ENCODE data around the gene PSMB2. TPM values are rescaled to one million over a fixed set of nuclear protein-coding genes. Genes with fewer than 3 reads are reported as not detected.

PSMB2 gene
- total RNA-seq, 1 donor from 2014 or later, result 39.3 TPM

DNA sequence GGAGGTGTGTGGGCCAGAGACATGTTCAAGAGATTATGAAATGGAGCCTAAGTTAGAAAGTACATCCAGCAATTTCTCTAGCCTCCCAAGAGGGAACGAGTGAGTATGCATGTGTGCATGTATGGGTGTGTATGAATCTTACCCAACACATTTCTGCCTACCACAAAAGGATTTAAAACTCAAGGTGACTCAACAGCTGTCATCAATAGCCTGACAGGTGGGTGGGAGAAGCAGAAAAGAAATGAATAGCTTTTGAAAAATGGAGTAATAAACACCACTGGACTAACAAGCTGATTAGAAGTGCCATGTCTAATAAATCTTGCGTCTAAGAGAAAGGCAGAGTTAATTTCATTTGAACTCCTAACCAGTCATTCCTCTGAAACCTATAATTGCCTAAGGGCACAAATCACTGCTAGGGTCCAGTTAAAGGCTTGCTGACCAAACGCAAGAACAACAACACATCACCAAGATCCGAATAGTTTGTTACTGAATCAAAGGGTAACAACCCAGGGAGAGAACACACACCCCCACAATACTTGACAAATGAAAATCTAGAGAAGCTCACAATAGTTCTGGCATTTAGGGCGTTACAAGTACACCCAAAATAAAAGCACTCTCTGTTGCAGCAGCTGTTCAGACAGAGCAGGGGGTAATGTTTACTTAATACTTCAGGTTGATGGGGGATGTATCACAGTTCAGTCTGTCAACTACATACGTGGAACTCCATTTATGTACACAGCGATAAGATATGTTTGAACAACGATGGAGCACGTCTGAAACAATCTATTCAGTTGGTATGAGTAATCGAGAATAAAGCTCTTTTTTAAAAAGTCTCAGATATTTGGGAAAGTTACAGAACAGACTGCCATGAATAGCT lies 85.5 kb downstream of the PSMB2 start:
- peaks cover 60% of the 10 kb centered on the region for H3K4me1 ChIP-seq
- H3K27me3 ChIP-seq, result no peaks in the 10 kb centered on the region
- peak overlapping the region in 1 of 2 donors; percentile 87 for H3K4me3 ChIP-seq
- H3K36me3 ChIP-seq, result peaks cover 0 to 22% of the 10 kb centered on the region in 2 donors
- H3K27ac ChIP-seq, result peak overlapping the region; percentile 95
- no peaks in the 10 kb centered on the region for H3K9me3 ChIP-seq
- TF ChIP-seq POLR2AphosphoS5 (IDR thresholded peaks at IDR 0.05; ENCODE audit: insufficient read depth in 1 of 2, low read depth in 1 of 2), result peak in 1 of 2 donors; percentile 34
- TF ChIP-seq, protein P1, sequence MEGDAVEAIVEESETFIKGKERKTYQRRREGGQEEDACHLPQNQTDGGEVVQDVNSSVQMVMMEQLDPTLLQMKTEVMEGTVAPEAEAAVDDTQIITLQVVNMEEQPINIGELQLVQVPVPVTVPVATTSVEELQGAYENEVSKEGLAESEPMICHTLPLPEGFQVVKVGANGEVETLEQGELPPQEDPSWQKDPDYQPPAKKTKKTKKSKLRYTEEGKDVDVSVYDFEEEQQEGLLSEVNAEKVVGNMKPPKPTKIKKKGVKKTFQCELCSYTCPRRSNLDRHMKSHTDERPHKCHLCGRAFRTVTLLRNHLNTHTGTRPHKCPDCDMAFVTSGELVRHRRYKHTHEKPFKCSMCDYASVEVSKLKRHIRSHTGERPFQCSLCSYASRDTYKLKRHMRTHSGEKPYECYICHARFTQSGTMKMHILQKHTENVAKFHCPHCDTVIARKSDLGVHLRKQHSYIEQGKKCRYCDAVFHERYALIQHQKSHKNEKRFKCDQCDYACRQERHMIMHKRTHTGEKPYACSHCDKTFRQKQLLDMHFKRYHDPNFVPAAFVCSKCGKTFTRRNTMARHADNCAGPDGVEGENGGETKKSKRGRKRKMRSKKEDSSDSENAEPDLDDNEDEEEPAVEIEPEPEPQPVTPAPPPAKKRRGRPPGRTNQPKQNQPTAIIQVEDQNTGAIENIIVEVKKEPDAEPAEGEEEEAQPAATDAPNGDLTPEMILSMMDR (IDR thresholded peaks at IDR 0.05), result no peak
- no peak for TF ChIP-seq POLR2A (IDR thresholded peaks at IDR 0.05)
- no peak for DNase-seq (ENCODE audit: extremely low spot score in 2 of 2)
- intact Hi-C loops (cut with DNase I), result no loop called here

DNA sequence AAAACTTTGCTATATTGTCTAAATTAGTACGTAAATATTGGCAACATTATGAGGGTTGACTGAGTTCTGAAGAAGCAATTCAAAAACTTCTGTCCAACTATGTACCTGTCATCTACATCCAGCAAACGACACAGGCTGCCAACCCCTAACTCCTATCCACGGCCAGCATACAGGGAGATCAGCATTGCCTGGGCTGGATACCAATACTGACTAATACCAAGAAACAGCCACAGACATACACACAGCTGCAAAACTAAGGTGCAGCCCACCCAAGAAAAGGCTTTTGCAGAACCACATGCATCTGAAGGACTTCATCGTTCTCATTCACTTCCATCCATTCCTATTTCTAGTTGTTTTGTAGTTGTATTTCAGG lies 86.1 kb downstream of the PSMB2 start:
- H3K4me3 ChIP-seq, result no peak overlapping the region
- H3K27ac ChIP-seq, result no peak overlapping the region
- no peaks in the 10 kb centered on the region for H3K9me3 ChIP-seq
- H3K4me1 ChIP-seq, result peaks cover 53% of the 10 kb centered on the region
- peaks cover 0 to 28% of the 10 kb centered on the region in 2 donors for H3K36me3 ChIP-seq
- intact Hi-C loops (cut with DNase I), result no loop called here
- DNase-seq (ENCODE audit: extremely low spot score in 2 of 2), result no peak
- H3K27me3 ChIP-seq, result no peaks in the 10 kb centered on the region
- no peak for TF ChIP-seq POLR2AphosphoS5 (IDR thresholded peaks at IDR 0.05; ENCODE audit: insufficient read depth in 1 of 2, low read depth in 1 of 2)
- TF ChIP-seq, protein P1 (IDR thresholded peaks at IDR 0.05), result no peak
- TF ChIP-seq POLR2A (IDR thresholded peaks at IDR 0.05), result no peak

DNA sequence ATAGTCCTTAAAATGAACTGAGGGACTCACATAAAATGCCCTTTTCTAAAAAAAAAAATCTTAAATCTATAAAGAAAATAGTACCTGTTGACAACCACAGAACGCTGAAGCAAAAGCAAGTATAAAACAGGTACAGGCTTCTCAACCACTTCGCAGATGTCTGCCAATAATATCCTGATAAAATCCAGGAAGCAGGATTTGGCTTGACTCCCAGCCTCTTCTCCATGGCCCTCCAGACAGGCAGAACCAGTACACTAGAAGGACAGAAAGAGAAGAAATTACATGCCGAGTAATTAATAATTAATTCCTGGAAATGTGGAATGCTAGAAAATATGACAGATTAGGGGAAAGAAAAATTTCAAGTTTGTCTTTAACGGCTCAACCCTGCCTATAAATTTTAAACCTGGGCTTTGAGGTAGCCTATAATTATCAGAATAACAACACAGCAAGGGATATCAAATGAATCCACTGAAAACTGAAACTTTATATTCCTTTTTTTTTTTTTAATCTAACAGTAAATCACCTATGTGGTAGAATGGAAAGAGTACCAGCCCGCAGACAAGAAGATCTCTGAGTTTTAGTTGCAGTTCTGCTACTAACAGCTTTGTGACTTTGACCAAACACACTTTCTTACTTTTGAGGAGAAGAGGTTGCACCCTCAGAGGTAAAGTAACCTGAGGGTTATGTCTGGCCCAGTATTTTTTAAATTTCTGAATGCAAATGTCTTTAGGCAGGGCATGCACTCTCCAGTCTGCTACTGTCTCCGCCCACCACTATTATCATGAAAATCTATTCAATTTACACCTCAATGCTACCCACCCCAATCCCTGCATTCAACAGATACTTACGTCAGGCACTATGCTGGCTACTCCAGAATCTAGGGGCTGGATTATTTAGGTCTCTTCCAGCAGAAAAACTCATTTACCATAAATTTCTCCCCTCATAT lies 86.8 kb downstream of the PSMB2 start:
- no peak overlapping the region for H3K4me3 ChIP-seq
- peaks cover 0 to 31% of the 10 kb centered on the region in 2 donors for H3K36me3 ChIP-seq
- no peaks in the 10 kb centered on the region for H3K9me3 ChIP-seq
- peaks cover 49% of the 10 kb centered on the region for H3K4me1 ChIP-seq
- peak overlapping the region; percentile 18 for H3K27ac ChIP-seq
- no peaks in the 10 kb centered on the region for H3K27me3 ChIP-seq
- TF ChIP-seq POLR2AphosphoS5 (IDR thresholded peaks at IDR 0.05; ENCODE audit: insufficient read depth in 1 of 2, low read depth in 1 of 2) (no peak), POLR2A (IDR thresholded peaks at IDR 0.05) (no peak)
- TF ChIP-seq, protein P1 (IDR thresholded peaks at IDR 0.05), result no peak
- no peak for DNase-seq (ENCODE audit: extremely low spot score in 2 of 2)
- intact Hi-C loops (cut with DNase I), result no loop called here

DNA sequence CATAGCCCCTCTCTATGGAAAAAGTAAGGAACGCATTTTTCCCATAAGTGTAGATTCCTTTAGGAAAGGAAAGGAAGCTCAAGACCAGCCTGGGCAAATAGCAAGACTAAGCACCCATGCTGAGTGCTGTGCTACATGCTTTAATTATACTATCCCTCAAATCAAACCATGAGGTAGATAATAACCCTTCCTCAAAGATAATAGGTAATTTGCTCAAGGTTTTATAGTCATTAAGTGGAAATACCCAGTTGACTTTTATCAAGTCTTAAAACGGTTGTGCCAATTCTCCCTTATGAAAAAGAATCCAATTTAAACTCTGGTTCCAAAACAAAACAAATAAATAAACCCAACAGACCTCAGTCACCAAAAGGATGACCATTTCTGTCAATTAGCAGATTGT lies 87.5 kb downstream of the PSMB2 start:
- TF ChIP-seq, protein P1 (IDR thresholded peaks at IDR 0.05), result no peak
- no peak for TF ChIP-seq POLR2AphosphoS5 (IDR thresholded peaks at IDR 0.05; ENCODE audit: insufficient read depth in 1 of 2, low read depth in 1 of 2)
- TF ChIP-seq POLR2A (IDR thresholded peaks at IDR 0.05), result no peak
- intact Hi-C loops (cut with DNase I), result no loop called here
- Histone ChIP-seq H3K9me3 (no peaks in the 10 kb centered on the region), H3K4me3 (no peak overlapping the region), H3K36me3 (peaks cover 0 to 31% of the 10 kb centered on the region in 2 donors), H3K4me1 (peaks cover 42% of the 10 kb centered on the region), H3K27ac (no peak overlapping the region), H3K27me3 (no peaks in the 10 kb centered on the region)
- no peak for DNase-seq (ENCODE audit: extremely low spot score in 2 of 2)

Other genes starting within 250 kb of the PSMB2 start
- 50.6 TPM for gene KIAA0319L, start 84.1 kb downstream of the PSMB2 start, total RNA-seq
- 24.8 TPM for gene NCDN, start 83.7 kb downstream of the PSMB2 start, total RNA-seq
- gene TFAP2E, start 68.2 kb downstream of the PSMB2 start, total RNA-seq, result 6.4 TPM
- 12.5 TPM for gene C1orf216, start 77.4 kb upstream of the PSMB2 start, total RNA-seq
- 1.7 TPM for gene CLSPN, start 128.5 kb upstream of the PSMB2 start, total RNA-seq
- gene AGO4, start 166.5 kb upstream of the PSMB2 start, total RNA-seq, result 18.4 TPM
- 31.7 TPM for gene AGO1, start 241.7 kb upstream of the PSMB2 start, total RNA-seq